HG03045 (cell line): Measurements from ENCODE around the gene CCSER1.
"Not testable (repeated sequence)": the region's sequence is repeated elsewhere in the genome, so short reads cannot be mapped to it uniquely, and the experiment has no call there.

Experiments used
- ATAC-seq: cut with Tn5 transposase; IDR thresholded peaks from one replicate; pipeline ENCODE4 v1.9.1; 2021; ENCODE audit warnings: mild to moderate bottlenecking, moderate library complexity; ENCODE audit not compliant: unreplicated experiment

Gene CCSER1

DNA sequence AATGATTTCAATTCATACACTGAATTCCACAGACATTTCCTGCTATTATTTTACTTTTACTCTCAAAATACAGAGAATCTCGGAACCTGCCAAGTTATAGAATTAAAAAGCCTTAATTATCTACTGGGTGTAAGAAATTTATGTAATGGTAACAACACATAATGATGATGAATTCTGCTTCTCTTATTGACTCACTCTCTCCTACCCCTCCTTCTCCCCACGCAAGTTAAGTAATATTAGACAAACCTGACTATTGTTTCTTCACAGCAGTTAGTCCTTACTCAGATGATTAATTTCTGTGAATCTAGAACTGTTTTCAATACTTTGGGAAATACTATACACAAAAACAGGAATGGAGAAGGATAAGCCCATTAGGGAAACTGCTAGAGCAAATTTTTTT lies 762.0 kb downstream of the CCSER1 start:
- no peak for ATAC-seq

DNA sequence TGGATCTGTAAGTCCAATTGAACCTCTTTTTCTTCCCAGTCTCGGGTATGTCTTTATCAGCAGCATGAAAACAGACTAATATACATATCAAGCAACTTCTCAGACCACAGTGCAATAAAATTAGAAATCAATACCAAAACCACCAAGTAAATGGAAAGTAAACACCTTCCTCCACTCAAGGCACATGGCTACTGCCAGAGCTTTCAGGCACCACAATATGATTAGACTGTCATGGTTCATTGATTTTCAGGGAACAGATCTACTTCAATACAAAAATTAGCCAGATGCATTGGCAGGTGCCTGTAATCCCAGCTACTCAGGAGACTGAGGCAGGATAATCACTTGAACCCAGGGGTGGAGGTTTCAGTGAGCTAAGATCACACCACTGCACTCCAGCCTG lies 776.2 kb downstream of the CCSER1 start:
- ATAC-seq = not testable (repeated sequence)

DNA sequence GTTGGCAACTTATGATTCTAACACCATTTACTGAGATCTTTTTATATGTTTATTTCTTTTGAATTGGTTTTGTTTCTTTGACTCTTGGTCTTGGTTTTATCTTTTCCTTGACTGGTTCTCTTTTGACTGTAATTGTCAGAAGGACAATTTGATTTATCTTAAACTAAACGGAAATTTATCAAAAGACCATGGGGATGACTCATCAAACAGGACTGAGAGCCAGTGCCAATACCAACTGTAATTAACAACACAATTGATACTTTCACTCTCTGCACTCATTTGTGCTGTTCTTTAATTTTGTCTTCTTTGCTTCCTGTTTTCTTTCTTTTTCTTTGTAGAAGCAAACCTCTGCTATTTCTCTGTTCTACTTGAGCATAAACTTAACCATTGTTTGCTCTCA lies 776.8 kb downstream of the CCSER1 start:
- no peak for ATAC-seq

DNA sequence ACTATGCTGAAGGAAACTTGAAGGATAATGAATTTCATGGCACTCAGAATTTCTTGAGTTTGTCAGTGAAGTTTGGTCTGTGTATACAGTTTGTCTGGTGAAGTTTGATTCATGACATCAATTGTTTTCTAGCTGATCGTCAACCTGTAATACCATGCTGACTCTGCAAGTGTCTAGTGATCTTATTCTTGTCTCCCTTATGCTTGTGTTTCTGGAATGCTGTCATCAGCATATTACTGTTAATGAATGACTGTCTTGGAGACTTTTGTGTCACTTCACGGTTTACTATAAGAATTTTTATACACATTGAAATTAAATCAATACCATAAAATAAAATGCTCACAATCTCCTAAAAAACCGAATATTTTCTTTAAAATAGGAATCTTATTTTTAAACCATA lies 779.0 kb downstream of the CCSER1 start:
- no peak for ATAC-seq

DNA sequence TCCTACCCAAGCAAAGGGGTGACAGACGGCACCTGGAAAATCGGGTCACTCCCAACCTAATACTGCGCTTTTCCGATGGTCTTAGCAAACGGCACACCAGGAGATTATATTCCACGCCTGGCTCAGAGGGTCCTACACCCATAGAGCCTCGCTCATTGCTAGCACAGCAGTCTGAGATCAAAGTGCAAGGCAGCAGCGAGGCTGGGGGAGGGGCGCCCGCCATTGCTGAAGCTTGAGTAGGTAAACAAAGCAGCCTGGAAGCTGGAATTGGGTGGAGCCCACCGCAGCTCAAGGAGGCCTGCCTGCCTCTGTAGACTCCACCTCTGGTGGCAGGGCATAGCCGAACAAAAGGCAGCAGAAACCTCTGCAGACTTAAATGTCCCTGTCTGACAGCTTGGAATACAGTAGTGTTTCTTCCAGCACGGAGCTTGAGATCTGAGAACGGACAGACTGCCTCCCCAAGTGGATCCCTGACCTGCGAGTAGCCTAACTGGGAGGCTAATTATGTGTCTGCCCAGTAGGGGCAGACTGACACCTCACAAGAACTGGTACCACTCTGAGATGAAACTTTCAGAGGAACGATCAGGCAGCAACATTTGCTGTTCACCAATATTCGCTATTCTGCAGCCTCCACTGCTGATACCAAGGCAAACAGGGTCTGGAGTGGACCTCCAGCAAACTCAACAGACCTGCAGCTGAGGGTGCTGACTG lies 784.7 kb downstream of the CCSER1 start:
- not testable (repeated sequence) for ATAC-seq

- no peak for ATAC-seq
Observed at GRCh38 chr4:90922174-90922573, 795.0 kb downstream of the CCSER1 start.

DNA sequence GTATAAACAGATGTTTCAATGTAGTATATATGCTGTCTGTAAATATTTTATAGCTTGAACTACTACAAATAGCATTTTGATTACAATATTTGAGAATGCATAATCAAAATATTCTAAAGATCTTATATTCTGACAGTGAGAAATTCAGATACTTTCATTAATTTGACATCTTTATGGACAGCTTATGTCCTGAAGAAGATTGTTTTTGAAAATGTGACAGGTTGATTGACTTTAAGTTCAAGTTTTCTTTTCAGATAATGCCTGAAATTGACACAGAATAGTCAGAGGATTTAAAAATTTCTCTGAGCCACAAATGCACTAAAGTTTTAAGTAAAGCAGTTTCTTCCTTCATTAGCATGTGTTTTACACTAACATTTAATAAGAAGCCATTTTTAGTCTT lies 799.8 kb downstream of the CCSER1 start:
- no peak for ATAC-seq

- ATAC-seq = no peak
Observed at GRCh38 chr4:90943311-90943710, 816.1 kb downstream of the CCSER1 start.

- no peak for ATAC-seq
Observed at GRCh38 chr4:90946945-90947344, 819.8 kb downstream of the CCSER1 start.

DNA sequence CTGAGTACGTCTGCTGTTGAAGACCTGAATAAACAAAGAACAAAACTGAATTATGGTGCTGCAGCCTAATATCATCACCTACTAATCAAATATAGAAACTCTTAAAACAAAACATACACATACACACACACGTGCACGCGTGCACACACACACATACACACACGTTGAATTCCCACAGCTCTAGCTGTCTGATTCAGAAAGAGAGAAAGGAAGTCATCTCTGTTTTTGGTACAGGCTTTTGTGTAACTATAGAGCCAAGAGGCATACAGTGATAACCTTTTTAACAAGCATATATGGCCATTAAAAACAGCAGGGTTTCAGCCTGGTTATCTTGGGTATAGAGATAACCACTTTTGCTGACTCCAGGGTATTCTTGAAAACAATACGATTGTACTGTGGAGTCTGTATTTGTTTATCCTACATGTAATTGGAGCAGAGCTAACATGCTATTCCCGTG lies 823.2 kb downstream of the CCSER1 start:
- no peak for ATAC-seq

- ATAC-seq = no peak
Observed at GRCh38 chr4:90951037-90951436, 823.8 kb downstream of the CCSER1 start.

DNA sequence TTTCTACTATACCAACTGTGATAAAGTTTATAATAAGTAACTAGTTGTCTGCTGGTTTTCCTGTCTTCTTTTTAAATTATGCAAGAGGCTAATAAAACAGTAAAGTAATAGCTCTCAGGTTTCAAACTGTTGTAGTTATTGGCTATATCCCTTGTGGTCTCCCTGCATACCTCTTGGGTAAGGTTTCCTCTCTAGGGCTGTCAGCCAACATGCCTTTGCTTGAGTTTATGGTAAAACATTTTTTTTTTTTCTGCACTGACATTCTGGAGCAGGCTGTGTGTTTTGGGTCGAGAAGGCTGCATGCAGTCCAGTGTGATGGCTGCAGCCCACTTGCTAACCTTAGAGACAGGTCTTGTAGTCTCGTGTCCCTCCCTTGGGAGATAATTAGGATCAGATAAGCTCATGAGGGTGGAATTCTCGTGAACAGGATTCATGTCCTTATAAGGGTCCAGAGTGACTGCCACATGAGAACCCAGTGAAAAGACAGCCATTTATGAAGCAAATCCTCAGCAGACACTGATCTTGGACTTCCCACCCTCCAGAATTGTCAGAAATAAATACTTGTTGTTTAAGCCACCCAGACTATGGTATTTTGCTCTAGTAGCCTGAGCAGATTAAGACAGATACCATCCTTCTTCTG lies 831.2 kb downstream of the CCSER1 start:
- no peak for ATAC-seq

DNA sequence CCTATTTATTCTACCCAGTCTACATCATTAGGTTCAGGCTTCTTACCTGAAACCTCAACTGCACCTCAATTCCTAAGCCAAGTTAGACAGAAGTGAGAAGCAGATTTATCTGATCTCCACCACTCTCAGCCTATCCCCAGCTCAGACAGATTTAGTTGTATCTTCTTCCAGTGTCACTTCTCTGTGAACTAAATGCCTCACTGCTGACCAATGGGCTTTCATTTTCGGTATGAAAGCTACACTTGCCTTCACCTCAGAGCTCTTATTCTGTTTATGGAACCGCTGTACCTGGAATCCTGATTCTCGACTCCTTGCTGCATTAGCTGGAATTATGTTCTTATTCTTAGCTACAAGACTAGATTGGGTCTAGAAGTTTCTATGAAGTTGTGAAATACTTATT lies 833.2 kb downstream of the CCSER1 start:
- ATAC-seq = no peak

DNA sequence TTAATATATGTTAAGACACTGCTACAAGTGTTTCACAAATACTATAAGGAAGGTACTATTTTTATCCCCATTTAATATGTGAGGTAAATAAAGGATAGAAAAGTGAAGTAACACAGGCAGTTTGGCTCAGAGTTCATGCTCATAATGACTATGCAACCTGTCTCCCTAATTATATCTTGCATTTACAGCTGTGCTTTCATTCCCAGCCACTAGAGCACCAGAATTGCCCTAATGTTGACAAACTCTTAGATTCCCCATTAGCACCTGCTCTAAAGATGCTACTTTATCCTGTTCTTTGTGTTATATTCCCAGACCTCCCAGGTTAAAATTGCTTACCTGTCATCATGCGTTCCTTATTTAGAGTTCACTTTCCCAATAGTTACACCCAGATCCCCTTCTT lies 833.6 kb downstream of the CCSER1 start:
- ATAC-seq = no peak

DNA sequence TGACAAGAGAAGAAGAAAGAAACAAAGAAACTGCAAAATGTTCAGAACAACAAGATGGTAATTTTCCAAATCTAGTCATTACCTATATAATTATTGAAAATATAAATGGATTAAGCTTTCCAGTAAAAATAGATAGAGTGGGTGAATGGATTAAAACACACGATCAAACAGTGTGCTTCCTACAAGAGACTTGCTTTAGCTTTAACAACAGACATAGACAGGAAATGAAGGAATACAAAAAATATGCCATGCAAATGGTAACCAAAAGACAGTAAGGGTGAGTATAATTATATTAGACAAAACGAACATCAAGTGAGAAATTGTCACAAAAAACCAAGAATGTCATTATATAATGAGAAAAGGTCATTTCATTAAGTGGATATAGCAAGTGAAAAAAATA lies 842.8 kb downstream of the CCSER1 start:
- no peak for ATAC-seq

DNA sequence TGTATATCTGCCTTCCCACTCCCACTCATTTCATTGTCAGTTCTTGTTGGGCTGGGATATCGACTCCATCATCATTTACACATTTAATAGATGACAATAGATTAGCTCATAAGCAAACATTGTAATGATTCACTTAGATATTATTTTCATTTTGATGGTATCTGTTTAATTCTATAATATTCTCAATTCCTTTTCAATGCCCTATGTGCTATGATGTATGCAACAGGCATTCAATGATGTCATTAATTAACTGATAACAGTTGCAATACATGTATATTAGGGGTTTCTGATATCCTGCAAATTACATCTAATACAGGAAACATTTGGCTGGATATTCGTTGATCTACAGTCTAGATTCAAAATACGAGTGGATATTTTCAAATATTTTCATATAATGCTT lies 850.5 kb downstream of the CCSER1 start:
- no peak for ATAC-seq

- ATAC-seq = no peak
Observed at GRCh38 chr4:90979556-90979955, 852.4 kb downstream of the CCSER1 start.

GRCh38 chr4:90982813-90983212 lies 855.6 kb downstream of the CCSER1 start:
- ATAC-seq = no peak

- ATAC-seq = no peak
Observed at GRCh38 chr4:90990284-90990683, 863.1 kb downstream of the CCSER1 start.

- no peak for ATAC-seq
Observed at GRCh38 chr4:90992213-90992612, 865.0 kb downstream of the CCSER1 start.

GRCh38 chr4:90994851-90995574 lies 867.8 kb downstream of the CCSER1 start:
- ATAC-seq = no peak

DNA sequence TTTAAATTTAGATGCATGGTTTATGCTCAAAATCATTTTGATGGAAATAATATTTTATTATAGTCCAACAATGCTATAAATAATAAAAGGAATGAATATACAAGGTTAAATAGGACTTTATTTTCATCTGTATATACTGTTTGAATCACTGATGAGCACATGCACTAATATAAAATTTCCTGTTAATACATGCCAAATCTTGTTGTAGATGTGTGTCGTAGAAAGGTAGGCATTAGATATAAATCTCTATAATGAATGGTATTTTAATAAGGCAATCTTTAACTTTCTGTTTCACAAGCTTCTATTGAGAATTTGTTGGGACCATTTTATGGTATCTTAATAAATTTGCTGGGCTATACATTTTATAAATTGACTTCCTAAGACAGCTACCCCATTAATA lies 868.8 kb downstream of the CCSER1 start:
- no peak for ATAC-seq
